Hematopoietic multipotent progenitor cell treated with erythropoietin and hydrocortisone succinate and interleukin-3 and kit ligand, for 17 days (in vitro differentiated cells): Measurements from ENCODE around the gene ATP9A.
"Not testable (repeated sequence)": the region's sequence is repeated elsewhere in the genome, so short reads cannot be mapped to it uniquely, and the experiment has no call there.

ENCODE experiments used
- DNase-seq: peaks from one replicate; pipeline ENCODE4 v3.0.0-alpha.2; 2015; ENCODE audit warnings: low spot score

Gene ATP9A

GRCh38 chr20:51692806-51693400 lies 75.3 kb downstream of the ATP9A start:
- DNase-seq = no peak

GRCh38 chr20:51691703-51692102 lies 76.5 kb downstream of the ATP9A start:
- DNase-seq = no peak

GRCh38 chr20:51688600-51689244 lies 79.5 kb downstream of the ATP9A start:
- DNase-seq = no peak

GRCh38 chr20:51687630-51688029 lies 80.6 kb downstream of the ATP9A start:
- no peak for DNase-seq

- DNase-seq = peak; percentile 22
Measured at GRCh38 chr20:51687108-51687507, 81.1 kb downstream of the ATP9A start.

GRCh38 chr20:51685494-51685893 lies 82.7 kb downstream of the ATP9A start:
- DNase-seq = not testable (repeated sequence)

- no peak for DNase-seq
Measured at GRCh38 chr20:51680067-51680749, 88.0 kb downstream of the ATP9A start.

- DNase-seq = no peak
Measured at GRCh38 chr20:51679254-51679921, 88.8 kb downstream of the ATP9A start.

GRCh38 chr20:51678026-51678697 lies 90.0 kb downstream of the ATP9A start:
- DNase-seq = no peak

GRCh38 chr20:51668947-51669346 lies 99.2 kb downstream of the ATP9A start:
- no peak for DNase-seq

- DNase-seq = no peak
Measured at GRCh38 chr20:51668515-51668914, 99.7 kb downstream of the ATP9A start.

GRCh38 chr20:51667491-51667890 lies 100.7 kb downstream of the ATP9A start:
- DNase-seq = no peak

GRCh38 chr20:51667002-51667408 lies 101.2 kb downstream of the ATP9A start:
- no peak for DNase-seq

GRCh38 chr20:51666126-51666525 lies 102.1 kb downstream of the ATP9A start:
- DNase-seq = no peak

- DNase-seq = no peak
Measured at GRCh38 chr20:51665543-51666118, 102.6 kb downstream of the ATP9A start.

GRCh38 chr20:51661609-51662178 lies 106.5 kb downstream of the ATP9A start:
- DNase-seq = no peak

GRCh38 chr20:51660672-51661608 lies 107.2 kb downstream of the ATP9A start:
- DNase-seq = no peak

- no peak for DNase-seq
Measured at GRCh38 chr20:51659491-51660050, 108.6 kb downstream of the ATP9A start.

- no peak for DNase-seq
Measured at GRCh38 chr20:51656726-51657260, 111.4 kb downstream of the ATP9A start.

GRCh38 chr20:51656089-51656488 lies 112.1 kb downstream of the ATP9A start:
- DNase-seq = not testable (repeated sequence)
